Activated naive CD4-positive, alpha-beta T cell treated with anti-CD3 and anti-CD28 coated beads, Interleukin-2, amount 50 U/mL, for 16 hours (primary cell): ENCODE data around the gene PDE6H.
A peak's percentile ranks its signal among the peaks of the same experiment; 100 is the strongest.

Experiments
- DNase-seq: peaks from one replicate; pipeline ENCODE4 v3.0.0-alpha.2; 2020

Gene PDE6H

GRCh38 chr12:14952299-14952921, 20.4 kb upstream of the PDE6H start:
- no peak for DNase-seq

- DNase-seq, result no peak
These were observed 19.1 kb upstream of the PDE6H start for GRCh38 chr12:14953752-14954151.

- no peak for DNase-seq
These were observed 18.6 kb upstream of the PDE6H start for GRCh38 chr12:14954269-14954668.

- peak; percentile 48 for DNase-seq
These were observed 16.6 kb upstream of the PDE6H start for GRCh38 chr12:14956024-14956891.

GRCh38 chr12:14956905-14957304, 15.9 kb upstream of the PDE6H start:
- DNase-seq, result no peak

GRCh38 chr12:14957551-14958168, 15.2 kb upstream of the PDE6H start:
- DNase-seq, result no peak

- no peak for DNase-seq
These were observed 14.3 kb upstream of the PDE6H start for GRCh38 chr12:14958361-14959125.

- DNase-seq, result peak; percentile 21
These were observed 13.8 kb upstream of the PDE6H start for GRCh38 chr12:14959126-14959440.

- DNase-seq, result no peak
These were observed 13.4 kb upstream of the PDE6H start for GRCh38 chr12:14959463-14959862.

GRCh38 chr12:14959916-14960496, 12.8 kb upstream of the PDE6H start:
- no peak for DNase-seq

GRCh38 chr12:14960548-14961465, 12.0 kb upstream of the PDE6H start:
- peak; percentile 27 for DNase-seq

GRCh38 chr12:14961466-14962152, 11.2 kb upstream of the PDE6H start, which contains the start of gene ARHGDIB:
Gene ARHGDIB (minus strand): TSS chr12:14961601. CDS start chr12:14950712, 10,889 bp downstream.
- peak; percentile 63 for DNase-seq

- no peak for DNase-seq
These were observed 10.7 kb upstream of the PDE6H start for GRCh38 chr12:14962153-14962539.

- no peak for DNase-seq
These were observed 10.0 kb upstream of the PDE6H start for GRCh38 chr12:14962797-14963196.

- DNase-seq, result no peak
These were observed 9.3 kb upstream of the PDE6H start for GRCh38 chr12:14963520-14963919.

- no peak for DNase-seq
These were observed 8.4 kb upstream of the PDE6H start for GRCh38 chr12:14964406-14964805.

GRCh38 chr12:14965221-14965620, 7.6 kb upstream of the PDE6H start:
- DNase-seq, result no peak

- no peak for DNase-seq
These were observed 4.4 kb upstream of the PDE6H start for GRCh38 chr12:14968478-14968877.

GRCh38 chr12:14970473-14970872, 2.4 kb upstream of the PDE6H start:
- no peak for DNase-seq

GRCh38 chr12:14974633-14975032, 1.8 kb downstream of the PDE6H start:
- no peak for DNase-seq

- no peak for DNase-seq
These were observed 2.6 kb downstream of the PDE6H start for GRCh38 chr12:14975457-14975856.
